ENCODE measurements around the gene EFR3B.

The EFR3B gene

DNA sequence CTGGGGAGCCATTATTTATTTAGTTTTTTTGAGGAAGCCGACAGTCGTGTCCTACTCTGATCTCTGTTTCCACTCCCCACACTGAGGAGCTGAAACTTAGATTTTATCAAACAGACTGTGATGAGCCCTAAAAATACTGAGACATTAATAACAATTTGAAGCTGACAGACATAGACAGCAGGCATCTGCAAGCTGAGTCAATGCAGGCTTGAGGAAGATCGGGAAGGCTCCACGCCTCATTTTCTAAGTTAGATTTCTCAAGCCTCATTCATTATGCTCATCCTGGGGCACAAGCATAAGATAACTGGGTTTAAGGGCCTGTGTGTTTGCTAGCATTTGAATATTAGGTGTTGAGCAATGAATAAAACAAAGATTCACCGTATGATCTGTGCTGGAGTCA is 26.3 kb downstream of the EFR3B start:
- DNase-seq (ENCODE audit: low read depth in 2 of 3, low spot score in 1 of 3) = no peak

DNA sequence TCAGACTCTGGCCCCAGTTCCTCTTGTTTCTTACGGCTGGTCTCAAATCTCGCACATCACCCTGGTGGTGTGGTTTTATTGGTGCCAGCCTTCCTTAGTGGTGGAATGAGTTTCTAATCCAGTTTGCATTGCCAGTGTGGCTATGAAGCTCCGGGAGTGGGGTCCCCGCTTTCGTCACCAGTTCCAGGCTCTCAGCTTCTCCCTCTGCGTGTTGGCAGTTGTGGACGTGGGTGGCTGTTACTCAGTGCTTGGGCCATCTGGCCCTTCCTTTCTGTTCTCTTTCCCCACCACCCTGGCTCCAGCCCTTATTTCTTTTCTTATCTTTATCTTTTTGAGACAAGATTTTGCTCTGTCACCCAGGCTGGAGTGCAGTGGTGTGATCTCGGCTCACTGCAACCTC is 30.1 kb downstream of the EFR3B start:
- DNase-seq (ENCODE audit: low read depth in 2 of 3, low spot score in 1 of 3) = no peak

DNA sequence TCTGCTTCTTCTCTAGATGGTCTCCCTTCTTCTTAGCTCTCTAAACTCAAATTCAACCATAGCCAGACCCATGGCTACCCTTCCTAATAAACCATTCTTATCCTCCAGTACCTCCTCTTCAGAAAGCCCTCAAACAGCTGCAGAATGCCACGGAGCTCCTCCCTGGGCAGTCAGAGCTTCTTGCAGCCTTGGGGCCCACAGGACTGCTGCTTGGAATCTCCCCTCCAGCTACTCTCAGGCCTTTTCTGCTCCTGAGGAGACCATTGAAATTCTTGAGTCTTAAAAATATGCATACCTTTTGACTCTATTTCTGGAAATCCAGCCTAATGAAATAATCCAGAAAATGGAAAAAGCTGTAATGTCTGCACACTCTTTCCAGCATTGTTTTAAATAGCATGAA is 30.7 kb downstream of the EFR3B start:
- DNase-seq (ENCODE audit: low read depth in 2 of 3, low spot score in 1 of 3) = no peak

DNA sequence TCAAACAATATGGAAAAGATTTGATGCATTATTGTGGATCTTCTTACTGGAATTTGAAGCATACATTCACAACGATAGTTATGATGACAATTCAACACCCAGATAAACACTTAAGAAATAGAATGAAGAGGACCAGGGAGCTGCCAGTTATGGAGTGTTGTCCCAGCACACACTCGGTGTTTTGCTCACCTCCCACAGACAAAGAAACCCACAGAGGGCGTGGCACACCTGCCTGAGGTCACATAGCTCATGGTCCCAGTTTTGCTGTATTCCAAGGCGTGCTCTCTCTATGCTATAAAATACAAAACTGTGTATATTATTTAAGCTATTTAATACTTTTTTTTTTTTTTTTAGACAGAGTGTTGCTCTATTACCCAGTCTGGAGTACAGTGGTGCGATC is 31.1 kb downstream of the EFR3B start:
- no peak for DNase-seq (ENCODE audit: low read depth in 2 of 3, low spot score in 1 of 3)

DNA sequence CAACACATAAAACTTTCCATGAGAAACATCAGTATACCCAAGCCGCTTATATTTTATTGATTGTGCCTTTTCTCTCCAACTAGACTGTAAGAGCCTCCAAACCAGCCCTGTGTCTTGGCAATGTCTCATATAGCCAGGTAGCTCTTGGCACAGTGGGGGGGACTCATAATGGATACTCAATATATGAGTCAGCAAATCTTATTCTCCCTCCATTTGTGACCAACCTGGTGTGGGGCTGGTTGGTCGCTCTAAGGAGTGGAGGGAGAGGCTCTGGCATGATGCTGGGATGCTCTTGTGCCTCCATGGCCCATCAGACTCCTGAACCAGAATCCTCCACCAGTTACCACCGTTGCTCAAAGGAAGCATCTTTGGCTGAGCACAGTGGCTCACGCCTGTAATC is 32.0 kb downstream of the EFR3B start:
- no peak for DNase-seq (ENCODE audit: low read depth in 2 of 3, low spot score in 1 of 3)

DNA sequence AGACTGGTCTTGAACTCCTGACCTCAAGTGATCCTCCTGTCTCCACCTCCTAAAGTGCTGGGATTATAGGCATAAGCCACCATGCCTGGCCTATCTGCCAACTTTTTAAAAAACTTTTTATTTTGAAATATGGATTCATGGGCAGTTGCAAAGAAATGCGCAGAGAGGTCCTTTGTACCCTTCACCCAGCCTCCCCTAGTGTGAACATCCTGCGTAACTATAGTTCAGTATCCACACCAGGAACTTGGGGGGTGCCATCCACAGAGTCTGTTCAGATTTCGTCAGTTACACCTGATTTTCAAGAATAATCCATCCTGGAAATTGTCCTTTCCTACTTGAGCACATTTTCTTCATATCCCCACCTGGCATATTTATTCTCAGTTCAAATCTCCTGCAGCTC is 33.0 kb downstream of the EFR3B start:
- DNase-seq (ENCODE audit: low read depth in 2 of 3, low spot score in 1 of 3) = no peak

DNA sequence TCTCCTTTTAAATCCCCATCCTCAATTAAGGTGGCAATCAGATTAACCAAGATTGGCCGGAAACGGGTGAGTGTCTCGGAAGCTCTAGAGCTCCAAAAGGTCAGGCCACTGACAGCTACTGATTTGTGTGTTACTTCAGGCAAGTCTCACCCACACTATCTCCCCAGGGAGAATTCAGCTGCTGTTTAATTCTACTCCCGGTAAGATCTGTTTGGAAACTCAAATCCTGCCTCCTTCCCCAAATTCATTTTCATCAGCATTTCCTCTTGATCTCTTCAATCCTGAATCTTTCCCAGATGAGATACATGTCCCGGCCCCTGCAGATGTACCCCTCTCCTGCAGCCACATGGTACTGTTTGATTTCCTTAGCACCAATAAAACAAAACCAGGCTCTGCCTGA is 34.9 kb downstream of the EFR3B start:
- no peak for DNase-seq (ENCODE audit: low read depth in 2 of 3, low spot score in 1 of 3)

DNA sequence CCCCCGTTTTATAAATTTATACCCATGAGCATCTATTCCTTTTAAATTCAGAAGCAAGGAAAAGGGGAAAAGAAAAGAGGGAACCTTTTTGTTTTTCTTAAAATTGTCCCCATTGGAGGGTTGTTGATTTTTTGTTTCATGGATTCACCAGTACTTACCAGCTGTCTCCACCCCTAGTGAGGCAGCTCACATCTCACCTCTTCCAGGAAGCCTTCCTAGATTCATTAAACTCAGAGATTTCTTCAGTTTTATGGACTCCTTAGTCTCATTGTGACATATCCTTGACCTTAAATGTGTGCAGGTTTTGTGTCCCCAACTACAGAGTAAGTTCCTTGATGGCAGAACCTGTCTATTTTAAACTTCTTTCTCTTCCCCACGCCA is 35.9 kb downstream of the EFR3B start:
- no peak for DNase-seq (ENCODE audit: low read depth in 2 of 3, low spot score in 1 of 3)

DNA sequence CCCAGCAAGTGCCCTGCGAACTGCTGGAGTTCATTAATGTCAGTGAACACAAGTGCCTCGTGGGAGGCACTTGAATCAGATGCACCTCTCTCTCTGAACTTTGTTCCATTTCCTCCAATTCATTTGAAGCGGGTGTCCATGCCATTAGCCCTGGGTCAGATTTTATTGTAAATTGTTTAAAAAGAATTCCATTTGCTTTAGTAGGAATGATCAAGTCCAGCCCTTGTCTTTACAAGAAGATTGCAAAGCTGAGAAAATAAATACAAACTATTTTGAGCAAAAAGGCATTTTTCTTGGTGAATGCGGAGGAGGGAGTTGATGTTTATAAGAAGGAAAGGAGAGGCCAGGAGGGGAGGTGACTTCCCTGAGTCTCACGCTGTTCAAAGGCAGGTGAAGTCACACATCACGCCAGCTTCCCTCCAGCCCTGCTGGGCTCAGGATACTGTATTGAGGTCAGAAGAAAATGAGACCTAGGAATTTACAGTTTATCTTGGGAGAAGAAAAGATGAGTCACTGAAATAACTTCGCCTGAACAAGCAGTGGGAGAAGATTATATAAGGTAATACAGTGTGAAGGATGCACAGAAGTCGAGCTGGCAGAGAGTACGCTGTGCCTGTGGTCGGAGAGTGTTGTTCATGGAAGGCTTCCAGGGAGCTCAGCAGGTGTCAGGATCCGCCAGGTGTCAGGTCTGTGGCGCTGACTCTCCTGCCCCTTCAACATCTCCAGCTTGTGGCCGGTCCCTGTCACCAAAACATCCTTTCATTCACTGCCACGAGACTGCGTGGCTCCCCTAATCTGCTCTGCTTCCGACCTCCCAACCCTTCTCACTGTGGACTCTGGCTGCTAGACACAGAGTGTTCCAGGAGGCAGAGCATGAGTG is 36.5 kb downstream of the EFR3B start:
- DNase-seq (ENCODE audit: low read depth in 2 of 3, low spot score in 1 of 3) = no peak

DNA sequence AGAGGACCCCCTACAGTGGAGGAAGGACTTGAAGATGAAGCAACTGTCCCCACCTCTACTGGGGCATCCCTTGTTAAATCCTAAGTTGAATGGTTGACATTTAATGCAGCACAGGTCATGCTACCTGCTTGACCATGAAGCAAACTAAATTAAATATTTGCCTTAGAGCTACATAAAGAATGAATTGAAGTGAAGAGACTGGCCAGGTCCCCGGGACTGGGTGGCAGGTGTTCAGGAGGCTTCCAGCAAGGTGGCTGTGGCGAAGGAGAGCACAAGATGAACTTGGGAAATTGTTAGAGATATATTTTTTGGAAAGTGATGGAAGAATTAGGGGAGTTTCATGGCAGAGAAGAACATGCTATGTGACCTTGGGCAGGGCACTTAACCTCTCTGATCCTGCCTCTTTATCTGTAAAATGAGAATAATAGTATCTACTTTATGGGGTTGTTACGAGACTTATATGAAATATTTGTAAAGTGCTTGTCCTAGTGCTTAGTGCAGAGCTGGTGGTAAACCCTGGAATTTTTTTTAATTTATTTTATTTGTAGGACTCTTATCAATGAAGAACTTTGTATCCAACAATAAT is 37.3 kb downstream of the EFR3B start:
- DNase-seq (ENCODE audit: low read depth in 2 of 3, low spot score in 1 of 3) = no peak

DNA sequence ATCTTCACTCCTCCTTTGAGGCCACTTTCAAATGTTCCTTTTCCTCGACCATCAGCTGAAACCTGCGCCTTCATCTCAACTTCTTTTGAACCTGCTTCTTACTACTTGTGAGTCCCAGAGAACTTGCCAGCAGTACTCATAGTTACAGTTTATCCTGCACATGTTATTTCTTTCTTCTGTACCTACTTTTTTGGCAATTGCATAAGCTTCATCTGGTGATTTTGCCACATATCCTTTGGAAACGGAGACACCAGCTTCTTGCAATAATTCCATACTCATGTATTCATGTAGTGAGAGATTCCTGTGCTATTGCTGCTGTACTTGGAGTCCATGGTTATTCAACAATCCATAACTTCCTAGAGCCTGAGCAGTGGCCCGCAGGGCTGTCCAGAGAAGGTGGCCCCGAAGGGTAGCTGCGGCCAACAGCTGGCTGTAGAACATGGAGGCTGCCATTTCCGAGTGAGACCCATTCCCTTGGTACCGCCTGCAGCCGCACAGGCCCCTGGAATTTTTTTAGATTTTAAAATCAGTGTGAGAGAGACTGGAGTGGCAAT is 39.4 kb downstream of the EFR3B start:
- DNase-seq (ENCODE audit: low read depth in 2 of 3, low spot score in 1 of 3) = no peak

DNA sequence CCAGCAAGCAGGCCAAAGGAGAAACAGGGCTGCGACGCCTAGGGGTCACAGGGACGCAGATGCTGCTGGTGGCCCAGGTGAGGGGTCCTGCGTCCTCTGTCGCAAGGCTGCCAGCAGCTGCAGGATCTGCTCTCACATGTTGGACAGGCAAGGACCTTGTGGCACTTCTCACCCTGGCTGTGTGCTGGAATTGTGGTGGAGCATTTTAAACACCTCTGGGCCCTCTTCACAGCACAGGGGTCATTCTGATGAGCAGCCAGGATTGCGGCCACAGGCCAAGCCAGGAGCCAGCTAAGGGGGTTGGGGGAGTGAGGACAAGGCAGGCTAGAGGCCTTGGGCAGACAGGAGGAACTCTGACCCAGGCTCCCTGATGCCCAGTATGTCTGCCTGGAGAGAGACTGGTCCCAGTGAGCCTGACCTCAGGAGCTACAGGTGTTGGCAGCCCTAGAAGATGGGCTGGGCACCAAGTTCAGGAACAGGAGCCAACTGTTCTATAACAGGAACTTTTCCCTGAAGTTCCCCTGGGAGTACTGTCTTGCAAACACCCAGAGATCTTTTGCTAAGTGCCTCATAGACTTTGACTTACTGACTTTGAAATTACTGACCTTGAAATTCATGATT is 40.2 kb downstream of the EFR3B start:
- no peak for DNase-seq (ENCODE audit: low read depth in 2 of 3, low spot score in 1 of 3)

DNA sequence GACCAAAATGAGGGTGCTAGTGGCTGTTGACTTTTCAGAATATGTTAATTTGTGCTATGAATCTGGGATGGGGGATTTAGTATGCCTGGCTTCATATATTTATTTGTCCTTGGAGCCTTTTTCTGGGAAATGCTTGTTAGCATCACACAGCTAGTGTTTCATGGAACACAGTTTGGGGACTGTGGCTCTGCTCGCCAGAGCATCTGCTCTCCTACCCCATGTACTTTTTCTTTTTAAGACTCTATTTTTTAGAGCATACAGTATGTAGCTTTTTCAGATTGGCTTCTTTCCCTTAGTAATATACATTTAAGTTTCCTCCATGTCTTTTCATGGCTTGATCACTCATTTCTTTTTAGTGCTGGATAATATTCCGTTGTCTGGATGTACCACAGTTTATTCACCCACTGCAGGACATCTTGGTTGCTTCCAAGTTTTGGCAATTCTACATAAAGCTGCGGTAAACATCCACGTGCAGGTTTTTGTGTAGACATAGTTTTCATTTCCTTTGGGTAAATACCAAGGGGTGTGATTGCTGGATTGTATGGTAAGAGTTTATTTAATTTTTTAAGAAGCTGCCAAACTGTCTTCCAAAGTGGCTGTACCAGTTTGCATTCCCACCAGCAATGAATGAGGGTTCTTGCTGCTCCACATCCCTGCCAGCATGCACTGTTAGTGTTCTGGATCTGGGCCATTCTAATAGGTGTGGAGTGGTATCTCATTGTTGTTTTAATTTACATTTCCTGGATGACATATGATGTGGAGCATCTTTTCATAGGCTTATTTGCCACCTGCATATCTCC is 44.1 kb downstream of the EFR3B start:
- no peak for DNase-seq (ENCODE audit: low read depth in 2 of 3, low spot score in 1 of 3)

DNA sequence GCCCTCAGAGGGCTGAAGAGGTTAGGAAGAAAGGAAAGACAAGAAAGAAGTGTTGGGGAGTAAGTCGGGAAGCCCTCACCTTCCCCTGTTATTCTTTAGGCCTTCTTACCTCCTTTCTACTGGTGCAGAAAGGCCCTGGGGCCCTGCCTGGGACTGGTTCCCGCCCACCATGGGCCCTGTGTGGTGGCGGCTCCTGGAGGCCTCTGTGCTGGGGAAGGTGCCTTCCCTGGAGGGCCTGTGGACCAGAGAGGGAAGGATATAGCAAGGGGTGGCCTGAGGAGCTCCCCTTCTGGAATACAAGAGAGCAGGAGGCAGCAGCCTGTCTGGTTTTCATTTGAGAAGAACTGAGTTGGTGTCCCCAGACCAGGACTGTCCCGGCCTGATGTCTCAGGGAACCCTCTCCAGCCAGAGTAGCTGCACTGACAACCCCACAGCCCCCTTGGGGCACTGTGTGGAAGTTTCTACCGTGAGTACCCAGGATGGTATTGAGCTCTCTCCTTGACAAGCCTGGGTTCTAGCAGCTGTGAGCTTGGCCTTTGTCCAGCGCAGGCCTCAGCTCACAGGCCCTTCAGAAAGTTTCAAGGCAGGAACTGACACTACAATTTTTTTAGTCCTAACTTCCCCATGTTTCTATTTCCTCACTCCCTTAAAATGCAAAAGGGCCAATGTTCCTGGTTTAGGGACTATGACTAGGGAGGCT is 47.1 kb downstream of the EFR3B start:
- DNase-seq (ENCODE audit: low read depth in 2 of 3, low spot score in 1 of 3) = no peak

DNA sequence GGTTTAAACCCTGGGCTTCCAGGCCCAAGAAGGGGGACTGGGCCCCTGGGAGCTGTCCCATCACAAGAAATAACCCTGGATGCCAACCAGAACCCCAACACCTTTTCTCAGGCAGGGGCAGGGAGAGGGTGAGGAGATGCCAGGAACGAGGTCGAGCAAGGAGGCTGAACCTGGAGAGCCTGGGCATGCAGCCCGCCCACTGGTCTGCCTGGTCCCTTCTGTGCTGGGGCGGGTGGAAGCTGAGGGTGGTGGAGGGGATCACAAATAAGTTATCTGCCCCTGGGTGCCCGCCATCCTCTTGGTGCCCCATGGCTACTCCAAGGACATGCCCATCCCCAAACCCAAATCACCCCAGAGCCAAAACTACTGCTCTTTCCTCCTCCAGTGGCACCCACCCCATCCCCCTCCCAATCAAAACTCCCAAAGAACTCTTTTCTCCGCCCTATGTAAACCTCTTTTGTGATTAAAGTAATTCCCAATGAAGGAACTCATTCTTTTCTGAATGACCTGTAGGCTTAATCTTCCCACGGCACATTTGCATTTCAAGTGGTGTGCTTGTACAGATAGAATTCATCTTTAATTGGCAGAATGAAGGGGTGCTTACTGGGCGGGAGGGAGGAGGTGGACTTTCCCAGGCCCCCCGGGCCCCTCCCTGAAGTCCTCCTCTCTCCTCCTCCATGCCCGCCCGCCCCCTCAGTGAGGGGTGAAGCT is 47.9 kb downstream of the EFR3B start:
- DNase-seq (ENCODE audit: low read depth in 2 of 3, low spot score in 1 of 3) = no peak

DNA sequence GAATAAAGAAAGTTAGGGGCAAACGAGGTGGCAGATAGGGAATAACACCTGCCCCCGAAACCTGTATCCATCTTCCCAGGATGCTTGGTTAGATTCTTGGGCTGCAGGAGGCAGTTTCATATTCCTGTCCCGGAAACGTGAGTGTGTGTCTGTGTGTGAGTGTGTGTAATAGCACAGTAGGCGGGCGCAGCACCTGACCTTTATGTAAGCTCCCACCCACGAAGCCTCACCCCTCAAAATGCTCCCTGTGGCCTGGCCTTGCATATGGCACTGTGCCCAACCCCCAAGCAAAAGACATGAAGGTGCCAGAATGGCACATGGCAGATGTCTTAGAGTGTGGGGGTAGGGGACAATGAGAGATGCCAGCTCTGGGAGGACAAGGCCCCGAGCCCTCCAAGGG is 48.9 kb downstream of the EFR3B start:
- DNase-seq (ENCODE audit: low read depth in 2 of 3, low spot score in 1 of 3) = no peak

DNA sequence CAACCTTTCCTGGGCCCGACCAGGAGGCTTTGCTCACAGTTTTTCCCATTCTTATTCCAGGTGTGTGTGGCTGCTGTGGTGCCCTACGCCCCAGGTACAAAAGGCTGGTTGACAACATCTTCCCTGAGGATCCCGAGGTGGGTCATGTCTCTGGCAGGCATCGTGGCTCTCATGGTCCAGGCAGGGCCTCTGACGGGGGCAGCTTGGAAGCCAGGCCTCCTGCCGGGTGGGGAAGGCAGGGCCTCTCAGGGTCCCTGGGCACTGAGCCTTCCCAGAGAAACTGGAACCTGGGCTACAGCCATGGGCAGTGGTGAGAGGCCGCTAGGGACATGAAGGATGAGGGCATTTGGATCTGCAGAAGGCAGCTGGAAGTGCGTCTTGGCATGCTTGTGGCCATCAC is 49.4 kb downstream of the EFR3B start:
- DNase-seq (ENCODE audit: low read depth in 2 of 3, low spot score in 1 of 3) = no peak

DNA sequence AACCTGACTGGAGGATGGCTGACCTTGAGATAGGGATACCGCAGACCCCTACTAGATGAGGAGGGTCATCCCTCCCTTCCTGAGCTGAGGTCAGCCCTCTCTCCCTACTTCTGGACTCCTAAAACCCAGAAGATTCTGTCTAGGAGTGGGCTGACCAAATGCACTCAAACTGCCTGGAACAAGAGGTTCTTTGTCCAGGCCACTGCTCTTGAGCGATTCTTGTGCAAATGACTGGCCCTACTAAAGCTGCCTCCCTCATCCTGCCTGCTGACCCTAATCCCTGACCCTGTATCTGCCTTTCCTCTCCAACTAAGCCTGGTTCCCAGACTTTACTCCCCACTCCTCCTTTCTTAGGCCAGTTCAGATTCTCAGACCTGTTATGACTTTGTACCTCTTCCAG is 56.2 kb downstream of the EFR3B start:
- DNase-seq (ENCODE audit: low read depth in 2 of 3, low spot score in 1 of 3) = no peak

DNA sequence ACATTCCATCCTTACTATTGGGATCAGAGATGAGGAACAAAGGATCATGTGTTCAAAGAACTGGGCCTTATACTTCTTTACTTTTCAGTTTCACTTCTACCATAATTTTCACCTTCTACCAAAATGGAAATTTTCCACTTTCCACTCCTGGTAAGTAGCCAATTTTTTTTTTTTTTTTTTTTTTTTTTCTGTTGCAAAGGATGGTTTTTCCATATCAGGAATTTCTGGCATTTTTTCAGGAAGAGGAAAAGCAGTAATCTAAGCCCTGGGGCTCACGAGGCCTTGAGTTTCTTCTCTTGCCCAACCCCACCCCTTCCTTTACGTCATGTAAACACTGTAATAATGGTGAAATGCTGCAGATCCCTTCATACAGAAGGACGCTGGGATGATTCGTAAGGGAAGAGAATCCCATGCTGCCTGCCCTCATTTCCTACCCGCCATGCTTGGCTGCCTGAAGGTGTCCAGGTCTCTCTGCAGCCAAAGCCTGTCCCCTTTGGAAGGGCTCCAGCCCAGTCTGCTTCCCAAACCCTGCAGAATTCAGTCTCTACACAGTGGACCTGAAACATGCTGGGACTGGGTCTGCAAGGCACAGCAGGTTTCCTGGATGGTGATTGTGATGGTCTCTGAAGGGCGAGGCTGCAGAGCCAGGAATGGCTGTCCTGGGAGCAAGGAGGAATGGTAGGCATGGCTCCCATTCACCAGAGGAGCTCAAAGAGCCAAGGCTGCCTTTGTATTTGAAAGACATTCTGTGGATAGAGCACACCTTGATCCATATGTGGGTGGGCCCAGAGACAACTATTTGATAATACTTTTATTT is 57.0 kb downstream of the EFR3B start:
- no peak for DNase-seq (ENCODE audit: low read depth in 2 of 3, low spot score in 1 of 3)

All from stimulated activated CD4-positive, alpha-beta T cell treated with anti-CD3 and anti-CD28 coated beads, Interleukin-12 subunit alpha, Interleukin-12 subunit beta, amount 100 ng/mL, for 48 hours (primary cell).